ENCODE data around the gene CBS.
"Not testable (repeated sequence)": the region's sequence is repeated elsewhere in the genome, so short reads cannot be mapped to it uniquely, and the experiment has no call there.

Gene CBS

GRCh38 chr21:43075170-43076022 is at the start of gene CBS:
TSS of gene CBS (minus strand) at chr21:43075835. CDS start at chr21:43072193, 3,642 bp downstream.
- not testable (repeated sequence) for H3K4me3 Mint-ChIP-seq; H3K36me3 Mint-ChIP-seq; DNase-seq (ENCODE audit: low spot score in 2 of 2); H3K27me3 Mint-ChIP-seq; H3K9me3 Mint-ChIP-seq; ATAC-seq (ENCODE audit: low read depth); H3K4me1 Mint-ChIP-seq; H3K27ac Mint-ChIP-seq

GRCh38 chr21:43115956-43116355 is 40.3 kb upstream of the CBS start:
- not testable (repeated sequence) for H3K36me3 Mint-ChIP-seq; H3K27ac Mint-ChIP-seq; H3K9me3 Mint-ChIP-seq; H3K4me1 Mint-ChIP-seq; ATAC-seq (ENCODE audit: low read depth); DNase-seq (ENCODE audit: low spot score in 2 of 2); H3K4me3 Mint-ChIP-seq; H3K27me3 Mint-ChIP-seq

- not testable (repeated sequence) for H3K9me3 Mint-ChIP-seq; H3K36me3 Mint-ChIP-seq; H3K27ac Mint-ChIP-seq; H3K27me3 Mint-ChIP-seq; H3K4me3 Mint-ChIP-seq; ATAC-seq (ENCODE audit: low read depth); H3K4me1 Mint-ChIP-seq; DNase-seq (ENCODE audit: low spot score in 2 of 2)
Measured at GRCh38 chr21:43114483-43114882, 38.8 kb upstream of the CBS start.

- not testable (repeated sequence) for H3K4me1 Mint-ChIP-seq; ATAC-seq (ENCODE audit: low read depth); DNase-seq (ENCODE audit: low spot score in 2 of 2); H3K9me3 Mint-ChIP-seq; H3K27me3 Mint-ChIP-seq; H3K4me3 Mint-ChIP-seq; H3K36me3 Mint-ChIP-seq; H3K27ac Mint-ChIP-seq
Measured at GRCh38 chr21:43109006-43109405, 33.4 kb upstream of the CBS start.

GRCh38 chr21:43108177-43108576 is 32.5 kb upstream of the CBS start:
- DNase-seq (ENCODE audit: low spot score in 2 of 2); H3K4me3 Mint-ChIP-seq; H3K4me1 Mint-ChIP-seq; ATAC-seq (ENCODE audit: low read depth); H3K27me3 Mint-ChIP-seq; H3K36me3 Mint-ChIP-seq; H3K27ac Mint-ChIP-seq; H3K9me3 Mint-ChIP-seq: not testable (repeated sequence)

GRCh38 chr21:43107794-43108137 is 32.1 kb upstream of the CBS start:
- H3K36me3 Mint-ChIP-seq; H3K4me1 Mint-ChIP-seq; DNase-seq (ENCODE audit: low spot score in 2 of 2); H3K27ac Mint-ChIP-seq; H3K9me3 Mint-ChIP-seq; H3K4me3 Mint-ChIP-seq; H3K27me3 Mint-ChIP-seq: not testable (repeated sequence)
- ATAC-seq (ENCODE audit: low read depth), result peak; percentile 15

- H3K27me3 Mint-ChIP-seq, H3K27ac Mint-ChIP-seq, H3K9me3 Mint-ChIP-seq, H3K4me1 Mint-ChIP-seq, H3K36me3 Mint-ChIP-seq: not testable (repeated sequence)
- H3K4me3 Mint-ChIP-seq, result peak within 1 kb of the TSS; percentile 72
- DNase-seq (ENCODE audit: low spot score in 2 of 2) (peak; percentile 30 to 62), ATAC-seq (ENCODE audit: low read depth) (peak; percentile 91)
Measured at GRCh38 chr21:43106965-43107793, 31.5 kb upstream of the CBS start, which contains the start of gene U2AF1. TSS of gene U2AF1 (minus strand) at chr21:43107570. CDS start at chr21:43107494, 76 bp downstream.

- not testable (repeated sequence) for H3K27ac Mint-ChIP-seq; H3K4me3 Mint-ChIP-seq; ATAC-seq (ENCODE audit: low read depth); H3K9me3 Mint-ChIP-seq; DNase-seq (ENCODE audit: low spot score in 2 of 2); H3K27me3 Mint-ChIP-seq; H3K4me1 Mint-ChIP-seq; H3K36me3 Mint-ChIP-seq
Measured at GRCh38 chr21:43104642-43105041, 29.0 kb upstream of the CBS start.

- not testable (repeated sequence) for ATAC-seq (ENCODE audit: low read depth); H3K4me3 Mint-ChIP-seq; H3K9me3 Mint-ChIP-seq; H3K27me3 Mint-ChIP-seq; H3K4me1 Mint-ChIP-seq; H3K27ac Mint-ChIP-seq; DNase-seq (ENCODE audit: low spot score in 2 of 2); H3K36me3 Mint-ChIP-seq
Measured at GRCh38 chr21:43102281-43102680, 26.6 kb upstream of the CBS start.

- not testable (repeated sequence) for ATAC-seq (ENCODE audit: low read depth)
Measured at GRCh38 chr21:43101676-43102075, 26.0 kb upstream of the CBS start.

GRCh38 chr21:43101000-43101399 is 25.4 kb upstream of the CBS start:
- H3K27ac Mint-ChIP-seq; H3K36me3 Mint-ChIP-seq; H3K9me3 Mint-ChIP-seq; DNase-seq (ENCODE audit: low spot score in 2 of 2); H3K4me1 Mint-ChIP-seq; ATAC-seq (ENCODE audit: low read depth); H3K27me3 Mint-ChIP-seq; H3K4me3 Mint-ChIP-seq: not testable (repeated sequence)

More at GRCh38 chr21:43101676-43102075, 26.0 kb upstream of the CBS start:
- not testable (repeated sequence) for H3K36me3 Mint-ChIP-seq; H3K9me3 Mint-ChIP-seq; DNase-seq (ENCODE audit: low spot score in 2 of 2); H3K4me1 Mint-ChIP-seq; H3K4me3 Mint-ChIP-seq; H3K27me3 Mint-ChIP-seq; H3K27ac Mint-ChIP-seq

- not testable (repeated sequence) for H3K27me3 Mint-ChIP-seq; H3K36me3 Mint-ChIP-seq; H3K4me3 Mint-ChIP-seq; ATAC-seq (ENCODE audit: low read depth); H3K27ac Mint-ChIP-seq; H3K9me3 Mint-ChIP-seq; DNase-seq (ENCODE audit: low spot score in 2 of 2); H3K4me1 Mint-ChIP-seq
Measured at GRCh38 chr21:43091979-43092614, 16.5 kb upstream of the CBS start.

GRCh38 chr21:43090947-43091346 is 15.3 kb upstream of the CBS start:
- H3K27ac Mint-ChIP-seq; H3K9me3 Mint-ChIP-seq; H3K4me3 Mint-ChIP-seq; H3K4me1 Mint-ChIP-seq; ATAC-seq (ENCODE audit: low read depth); H3K36me3 Mint-ChIP-seq; H3K27me3 Mint-ChIP-seq; DNase-seq (ENCODE audit: low spot score in 2 of 2): not testable (repeated sequence)

- not testable (repeated sequence) for H3K27me3 Mint-ChIP-seq; H3K9me3 Mint-ChIP-seq; H3K27ac Mint-ChIP-seq; H3K4me3 Mint-ChIP-seq; DNase-seq (ENCODE audit: low spot score in 2 of 2); H3K4me1 Mint-ChIP-seq; ATAC-seq (ENCODE audit: low read depth); H3K36me3 Mint-ChIP-seq
Measured at GRCh38 chr21:43089463-43089862, 13.8 kb upstream of the CBS start.

Data from memory B cell (primary cell).